Parietal lobe (tissue), 2 donors: ENCODE results near the gene ZNF358. TPM values are rescaled to one million over a fixed set of nuclear protein-coding genes. Genes with fewer than 3 reads are reported as not detected.

ENCODE experiments used
- small RNA-seq: library from RNA; depleted of rRNA; stranded (forward); fragments of <200 nt; gene quantifications from one replicate; pipeline ENCODE3, GENCODE V24; 2014; ENCODE audit warnings: low replicate concordance
- total RNA-seq: library from RNA; depleted of rRNA; stranded (reverse); fragments of >200 nt; gene quantifications from one replicate; pipeline ENCODE4 v1.2.3, GENCODE V29; 2014

The ZNF358 gene
- 14.7 TPM for total RNA-seq

DNA sequence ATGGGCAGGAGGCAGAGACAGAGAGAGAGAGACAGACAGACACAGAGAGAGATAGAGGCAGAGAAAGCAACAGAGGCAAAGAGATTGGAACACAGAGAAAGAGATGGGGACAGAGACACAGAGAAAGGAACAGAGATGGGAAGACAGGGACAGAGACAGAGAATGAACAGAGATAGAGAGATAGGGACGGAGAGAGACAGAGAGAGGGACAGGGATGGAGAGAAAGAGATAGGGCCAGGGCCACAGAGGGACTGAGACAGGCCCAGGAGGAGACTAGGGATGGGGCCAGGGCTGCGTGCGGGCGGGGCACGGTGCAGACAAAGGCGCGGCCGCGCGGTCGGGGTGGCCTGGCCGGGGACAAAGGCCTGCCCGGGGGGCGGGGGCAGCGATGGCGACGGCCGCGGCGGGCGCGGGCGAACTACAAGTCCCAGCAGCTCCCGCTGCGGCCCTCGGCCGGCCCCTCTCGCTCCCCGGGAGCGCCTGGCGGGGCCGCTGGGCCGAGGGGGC is at the start of gene ZNF358:
TSS of gene ZNF358 (plus strand) at position 459 of the 507 bp plus-strand sequence. CDS start 3,140 bp downstream, outside the sequence.

DNA sequence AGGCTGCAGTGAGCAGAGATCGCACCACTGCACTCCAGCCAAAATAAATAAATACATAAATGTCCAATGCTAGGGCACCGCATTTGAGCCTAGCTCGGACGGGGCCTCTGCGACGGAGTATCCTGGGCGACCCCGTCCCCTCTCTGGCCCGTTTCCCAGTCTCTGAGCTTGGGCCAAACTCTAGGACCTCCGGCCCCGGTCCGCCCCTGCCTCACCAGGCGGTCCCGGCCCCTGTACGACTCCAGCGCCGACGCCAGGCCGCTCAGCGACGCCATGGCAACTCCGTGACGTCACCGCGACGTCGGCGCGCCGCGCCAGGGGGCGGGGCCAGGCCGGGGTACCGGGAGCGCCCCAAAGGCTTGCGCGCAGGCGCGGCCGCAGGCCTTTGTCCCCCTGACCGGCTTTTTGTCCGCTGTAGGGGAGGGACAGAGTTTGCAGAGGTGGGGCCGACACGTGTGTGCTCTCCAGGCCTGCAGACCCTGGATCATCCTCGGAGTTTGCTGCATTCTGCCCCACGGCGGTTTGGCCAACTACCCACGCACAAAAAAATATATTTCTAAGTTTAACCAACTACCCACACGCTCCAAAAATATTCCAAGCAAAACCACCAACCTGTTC is 27.1 kb upstream of the ZNF358 start, which contains the start of gene PEX11G:
TSS of gene PEX11G (minus strand) at position 300 of the 618 bp plus-strand sequence. CDS start at position 275, 25 bp downstream.

DNA sequence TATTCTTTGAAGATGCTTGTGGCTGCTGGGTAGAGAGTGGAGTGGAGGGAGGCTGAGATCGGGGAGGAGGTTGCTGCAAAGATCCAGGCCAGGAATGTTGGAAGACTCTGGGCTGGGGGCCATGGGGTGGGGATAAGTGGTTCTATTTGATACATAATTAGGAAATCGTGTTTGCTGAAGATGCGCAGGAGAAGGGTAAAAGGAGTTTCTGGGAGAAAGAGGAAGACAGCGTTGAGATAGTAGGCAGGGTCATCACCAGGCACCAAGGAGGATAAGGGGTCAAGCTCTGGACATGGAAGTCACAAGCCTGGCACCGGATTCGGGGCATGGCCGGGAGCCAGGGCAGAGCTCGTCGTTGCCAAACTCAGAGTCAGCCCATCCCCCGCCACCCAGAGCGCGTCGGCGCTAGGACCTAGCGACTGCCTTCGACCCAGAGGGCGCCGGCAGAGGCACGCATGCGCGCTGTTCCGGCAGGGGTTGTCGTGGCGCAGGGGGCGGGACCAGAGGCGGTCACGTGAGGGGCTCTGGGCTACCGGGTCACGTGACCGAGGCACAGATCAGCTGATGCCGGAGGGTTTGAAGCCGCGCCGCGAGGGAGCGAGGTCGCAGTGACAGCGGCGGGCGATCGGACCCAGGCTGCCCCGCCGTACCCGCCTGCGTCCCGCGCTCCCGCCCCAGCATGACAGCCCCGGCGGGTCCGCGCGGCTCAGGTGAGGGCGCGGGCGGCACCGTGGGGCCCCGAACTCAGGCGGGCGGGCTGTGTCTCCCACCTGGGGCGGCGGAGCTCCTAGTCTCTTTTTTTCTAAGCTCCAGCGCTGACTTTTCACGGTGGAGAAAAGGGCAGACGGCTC is 6.4 kb downstream of the ZNF358 start, which contains the start of gene MCOLN1:
TSS of gene MCOLN1 (plus strand) at position 553 of the 851 bp plus-strand sequence. CDS start at position 680, 127 bp downstream.

DNA sequence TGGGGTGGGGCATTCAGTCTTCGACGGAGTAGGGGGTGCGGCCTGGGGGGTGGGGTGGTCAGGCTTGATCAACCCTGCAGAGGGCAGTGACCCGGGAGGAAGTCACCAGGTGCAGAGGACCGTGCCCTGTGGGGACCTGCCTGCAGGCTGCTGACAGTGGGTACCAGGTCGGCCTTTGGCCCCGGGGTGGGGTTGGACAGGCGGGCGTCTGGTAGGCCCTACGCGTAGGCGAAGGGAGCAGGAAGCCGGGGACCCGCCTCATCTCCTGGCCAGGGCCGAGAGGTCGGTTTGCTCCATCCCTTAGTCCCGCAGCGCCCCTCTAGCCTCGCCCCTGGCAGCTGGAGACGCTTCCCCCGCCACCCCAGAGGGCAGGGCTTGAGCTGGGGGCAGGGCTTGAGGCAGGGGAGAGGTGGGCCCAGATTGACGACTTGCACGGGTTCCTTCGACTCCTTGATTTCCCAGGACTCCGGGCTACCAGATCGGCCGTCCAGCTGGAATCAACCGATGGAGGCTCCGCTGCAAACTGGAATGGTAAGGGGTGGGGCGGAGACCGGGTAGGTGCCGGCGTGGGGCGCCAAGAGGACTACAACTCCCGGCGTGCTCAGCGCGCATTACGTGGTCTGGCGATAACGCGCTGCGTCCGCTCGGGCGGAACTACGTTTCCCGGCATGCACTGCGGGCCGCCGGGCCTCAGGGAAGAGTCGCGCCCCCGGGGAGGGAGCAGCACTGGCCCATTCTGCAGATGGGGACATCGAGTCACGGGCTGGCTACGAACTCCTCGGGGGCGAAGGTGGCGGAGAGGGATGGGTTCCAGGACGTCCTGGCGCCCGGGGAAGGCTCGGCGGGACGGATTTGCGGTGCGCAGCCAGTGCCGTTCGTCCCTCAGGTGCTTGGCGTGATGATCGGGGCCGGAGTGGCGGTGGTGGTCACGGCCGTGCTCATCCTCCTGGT is 19.4 kb downstream of the ZNF358 start, which contains the start of gene PNPLA6:
TSS of gene PNPLA6 (plus strand) at position 671 of the 951 bp plus-strand sequence. CDS start at position 743, 72 bp downstream.

Small RNA genes lying within 50 kb of the gene (small RNA-seq; reads per million reads assigned to genes)
- not detected for gene AC008878.2

Other genes starting within 250 kb of the ZNF358 start
- gene INSR, start 221.7 kb upstream of the ZNF358 start, total RNA-seq: 136 TPM
- 31.0 TPM for gene ARHGEF18, start 167.2 kb upstream of the ZNF358 start, total RNA-seq
- gene PEX11G, start 27.1 kb upstream of the ZNF358 start, total RNA-seq: 0.94 TPM
- 13.1 TPM for gene MCOLN1, start 6.5 kb downstream of the ZNF358 start, total RNA-seq
- 57.9 TPM for gene PNPLA6, start 19.6 kb downstream of the ZNF358 start, total RNA-seq
- gene CAMSAP3, start 79.8 kb downstream of the ZNF358 start, total RNA-seq: 28.2 TPM
- 32.9 TPM for gene XAB2, start 113.4 kb downstream of the ZNF358 start, total RNA-seq
- gene PET100, start 113.7 kb downstream of the ZNF358 start, total RNA-seq: 23.2 TPM
- not detected for gene PCP2, start 117.6 kb downstream of the ZNF358 start, total RNA-seq
- gene STXBP2, start 121.0 kb downstream of the ZNF358 start, total RNA-seq: 3.4 TPM
- gene RETN, start 152.9 kb downstream of the ZNF358 start, total RNA-seq: not detected
- not detected for gene MCEMP1, start 161.0 kb downstream of the ZNF358 start, total RNA-seq
- gene TRAPPC5, start 164.7 kb downstream of the ZNF358 start, total RNA-seq: 13.1 TPM
- not detected for gene FCER2, start 186.0 kb downstream of the ZNF358 start, total RNA-seq
- gene CLEC4G, start 216.0 kb downstream of the ZNF358 start, total RNA-seq: not detected
- gene CD209, start 231.4 kb downstream of the ZNF358 start, total RNA-seq: not detected
- not detected for gene CLEC4M, start 247.1 kb downstream of the ZNF358 start, total RNA-seq